ENCODE results near the gene ASMTL.

The ASMTL gene

DNA sequence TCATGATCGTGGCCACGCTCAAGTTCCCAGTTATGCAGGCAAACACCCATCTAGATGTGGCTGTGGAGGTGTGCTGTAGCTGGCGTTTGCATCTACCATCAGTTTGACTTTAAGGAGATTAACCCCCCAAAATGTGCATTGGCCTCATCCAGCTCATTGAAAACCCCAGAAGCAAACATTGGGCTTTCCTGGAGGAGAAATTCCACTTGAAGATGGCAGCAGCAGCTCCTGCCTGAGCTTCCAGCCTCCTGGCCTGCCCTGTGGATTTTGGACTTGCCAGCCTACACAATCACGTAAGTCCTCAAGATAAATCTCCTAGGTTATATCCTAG lies 30.6 kb downstream of the ASMTL start:
- DNase-seq (ENCODE audit: extremely low spot score), result no peak
- ChIA-PET CTCF (no interaction called here), POLR2A (no interaction called here)
- TF ChIP-seq FOXM1 (IDR thresholded peaks at IDR 0.05; ENCODE audit: borderline replicate concordance) (no peak), ARNT (IDR thresholded peaks at IDR 0.05) (no peak), NFRKB (IDR thresholded peaks at IDR 0.05) (no peak), FOXA1 (IDR thresholded peaks at IDR 0.05) (no peak), HDGF (IDR thresholded peaks at IDR 0.05; ENCODE audit: borderline replicate concordance) (no peak), CTBP1 (IDR thresholded peaks at IDR 0.05; ENCODE audit: borderline replicate concordance) (no peak), L3MBTL2 (conservative IDR thresholded peaks at IDR 0.05) (no peak), ELF4 (IDR thresholded peaks at IDR 0.05) (no peak), LEF1 (IDR thresholded peaks at IDR 0.05; ENCODE audit: borderline replicate concordance) (no peak)
- TF ChIP-seq, protein P1, sequence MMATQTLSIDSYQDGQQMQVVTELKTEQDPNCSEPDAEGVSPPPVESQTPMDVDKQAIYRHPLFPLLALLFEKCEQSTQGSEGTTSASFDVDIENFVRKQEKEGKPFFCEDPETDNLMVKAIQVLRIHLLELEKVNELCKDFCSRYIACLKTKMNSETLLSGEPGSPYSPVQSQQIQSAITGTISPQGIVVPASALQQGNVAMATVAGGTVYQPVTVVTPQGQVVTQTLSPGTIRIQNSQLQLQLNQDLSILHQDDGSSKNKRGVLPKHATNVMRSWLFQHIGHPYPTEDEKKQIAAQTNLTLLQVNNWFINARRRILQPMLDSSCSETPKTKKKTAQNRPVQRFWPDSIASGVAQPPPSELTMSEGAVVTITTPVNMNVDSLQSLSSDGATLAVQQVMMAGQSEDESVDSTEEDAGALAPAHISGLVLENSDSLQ (IDR thresholded peaks at IDR 0.05), result no peak

DNA sequence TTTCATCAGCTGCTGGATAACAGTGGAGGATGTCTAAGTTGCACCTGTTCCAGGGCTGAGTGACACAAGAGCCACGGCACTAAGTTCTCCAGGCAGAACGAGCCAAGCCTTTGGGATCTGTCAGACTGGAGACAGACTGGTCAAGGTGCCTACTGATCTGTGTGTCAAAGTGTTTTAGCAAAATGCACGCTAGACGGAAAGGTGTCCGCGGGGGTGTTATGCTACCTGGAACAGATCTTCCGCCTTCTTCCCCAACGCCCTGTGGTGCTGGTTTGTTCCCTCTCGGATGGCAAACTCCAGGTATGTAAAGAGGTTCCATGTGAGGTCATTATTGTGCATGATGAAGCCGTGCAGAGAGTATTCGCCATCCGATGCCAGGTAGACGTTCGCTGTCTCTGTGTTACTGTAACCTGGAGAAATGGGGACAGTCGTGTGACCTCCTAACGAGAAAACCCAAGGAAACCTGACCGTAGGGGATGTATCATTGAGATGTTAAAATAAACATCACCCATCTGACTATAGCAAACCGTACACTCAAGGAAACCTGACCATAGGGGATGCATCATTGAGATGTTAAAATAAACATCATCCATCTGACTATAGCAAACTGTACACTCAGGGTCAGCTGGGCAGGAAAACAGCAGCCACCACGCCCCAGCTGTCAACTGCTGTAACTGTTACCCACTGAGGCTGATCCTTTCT lies 31.1 kb downstream of the ASMTL start:
- TF ChIP-seq, protein P1 (IDR thresholded peaks at IDR 0.05), result no peak
- TF ChIP-seq LEF1 (IDR thresholded peaks at IDR 0.05; ENCODE audit: borderline replicate concordance), result no peak
- TF ChIP-seq HDGF (IDR thresholded peaks at IDR 0.05; ENCODE audit: borderline replicate concordance), result no peak
- no peak for TF ChIP-seq CTBP1 (IDR thresholded peaks at IDR 0.05; ENCODE audit: borderline replicate concordance)
- no peak for TF ChIP-seq SP1 (IDR thresholded peaks at IDR 0.05)
- no peak for TF ChIP-seq FOXA1 (IDR thresholded peaks at IDR 0.05)
- no peak for TF ChIP-seq ARNT (IDR thresholded peaks at IDR 0.05)
- no peak for TF ChIP-seq TARDBP (IDR thresholded peaks at IDR 0.05)
- TF ChIP-seq SUZ12 (IDR thresholded peaks at IDR 0.05), result no peak
- TF ChIP-seq FOXM1 (IDR thresholded peaks at IDR 0.05; ENCODE audit: borderline replicate concordance), result no peak
- no peak for DNase-seq (ENCODE audit: extremely low spot score)
- POLR2A ChIA-PET, result no interaction called here
- CTCF ChIA-PET, result no interaction called here

DNA sequence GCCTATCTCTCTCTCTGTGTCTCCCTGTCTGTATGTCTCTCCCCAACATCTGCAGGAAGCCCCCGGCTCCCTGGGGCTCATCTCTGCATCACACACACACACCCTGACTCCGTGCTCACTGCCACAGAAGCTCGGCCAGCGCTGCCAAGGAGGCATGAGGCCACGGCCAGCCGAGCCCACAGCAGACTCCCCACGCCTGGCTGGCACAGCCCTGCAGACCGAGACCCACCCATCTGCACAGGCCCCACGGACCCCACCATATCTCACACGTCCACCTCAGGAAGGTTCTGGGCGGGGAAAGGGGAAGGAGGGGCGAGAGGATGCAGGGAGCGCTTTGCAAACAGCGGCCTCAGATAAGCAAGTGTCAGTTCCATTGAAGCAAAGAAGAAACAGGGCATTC lies 32.3 kb downstream of the ASMTL start:
- ChIA-PET POLR2A (no interaction called here), CTCF (no interaction called here)
- no peak for TF ChIP-seq ELF4 (IDR thresholded peaks at IDR 0.05)
- no peak for TF ChIP-seq FOXM1 (IDR thresholded peaks at IDR 0.05; ENCODE audit: borderline replicate concordance)
- no peak for TF ChIP-seq TARDBP (IDR thresholded peaks at IDR 0.05)
- TF ChIP-seq SP1 (IDR thresholded peaks at IDR 0.05), result no peak
- TF ChIP-seq SUZ12 (IDR thresholded peaks at IDR 0.05), result no peak
- TF ChIP-seq NFRKB (IDR thresholded peaks at IDR 0.05), result no peak
- TF ChIP-seq, protein P1 (IDR thresholded peaks at IDR 0.05), result no peak
- DNase-seq (ENCODE audit: extremely low spot score), result no peak

DNA sequence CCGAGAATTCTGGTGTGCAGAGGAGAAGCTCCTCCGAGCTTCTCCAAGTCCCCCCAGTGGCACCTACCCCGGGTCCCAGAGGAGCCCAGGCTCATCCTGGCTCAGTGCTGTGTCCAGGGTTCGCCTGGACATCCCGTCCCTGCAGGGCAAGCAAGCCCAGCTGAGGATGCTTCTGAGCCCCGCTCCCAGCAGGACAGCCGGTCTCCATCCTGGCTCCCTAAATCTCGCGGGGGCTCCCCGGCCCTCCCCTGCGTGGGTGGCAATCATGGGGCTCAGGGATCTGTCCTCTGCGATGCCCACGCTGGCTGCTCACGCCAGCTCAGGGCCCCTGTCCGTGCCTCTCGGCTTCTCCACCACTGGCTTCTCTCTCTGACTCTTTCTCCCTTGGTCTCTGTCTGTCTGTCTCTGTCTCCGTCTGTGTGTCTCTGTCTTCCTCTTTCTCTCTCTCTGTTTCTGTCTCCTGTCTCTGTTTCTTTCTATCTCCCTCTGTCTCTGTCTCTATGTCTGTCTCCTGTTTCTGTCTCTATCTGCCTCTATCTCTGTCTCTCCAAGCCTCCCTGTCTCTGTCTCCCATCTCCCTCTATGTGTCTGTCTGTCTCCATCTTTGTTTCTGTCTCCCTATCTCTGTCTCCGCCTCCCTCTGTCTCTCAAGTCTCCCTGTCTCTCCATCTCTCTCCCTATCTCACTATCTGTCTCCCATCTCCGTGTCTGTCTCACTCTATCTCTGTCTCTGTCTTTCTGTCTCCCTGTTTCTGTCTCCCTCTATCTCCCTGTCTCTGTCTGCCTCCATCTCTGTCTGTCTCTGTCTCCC lies 33.0 kb downstream of the ASMTL start:
- ChIA-PET POLR2A (no interaction called here), CTCF (no interaction called here)
- DNase-seq (ENCODE audit: extremely low spot score), result no peak
- TF ChIP-seq ARNT (IDR thresholded peaks at IDR 0.05), result no peak
- no peak for TF ChIP-seq FOXK2 (IDR thresholded peaks at IDR 0.05)

DNA sequence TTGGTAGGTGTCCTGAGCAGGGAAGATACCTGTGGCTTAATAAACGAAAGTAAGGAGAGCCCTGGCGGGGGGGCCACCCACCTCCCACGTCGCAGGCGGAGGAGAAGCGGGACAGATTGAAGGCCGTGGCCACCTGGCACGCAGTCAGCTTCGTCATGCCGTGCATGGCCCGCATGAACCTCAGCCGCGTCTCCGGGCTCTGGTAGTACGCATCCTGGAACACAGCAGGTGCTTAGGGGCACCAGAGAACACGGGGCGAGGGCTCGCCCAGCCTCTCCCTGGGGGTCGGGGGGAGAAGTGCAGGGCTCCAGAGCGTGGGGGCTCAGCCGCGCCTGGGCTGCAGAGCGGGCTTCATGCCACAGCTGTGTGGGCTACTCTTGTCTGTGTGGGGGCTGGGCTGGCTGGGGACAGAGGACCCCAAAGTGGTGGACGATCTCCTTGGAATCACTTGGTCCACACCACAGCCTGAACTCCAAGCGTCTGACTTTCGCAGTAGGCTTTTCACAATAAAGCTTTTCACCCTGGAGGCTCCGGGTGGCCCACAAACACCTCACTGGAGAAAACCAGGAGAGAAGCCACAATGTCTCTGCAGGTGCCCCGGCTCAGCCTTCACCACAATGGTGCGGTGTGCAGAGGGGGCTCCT lies 33.7 kb downstream of the ASMTL start:
- POLR2A ChIA-PET, result no interaction called here
- CTCF ChIA-PET, result no interaction called here
- TF ChIP-seq NFRKB (IDR thresholded peaks at IDR 0.05) (no peak), SUZ12 (IDR thresholded peaks at IDR 0.05) (no peak), FOXK2 (IDR thresholded peaks at IDR 0.05) (no peak), FOXM1 (IDR thresholded peaks at IDR 0.05; ENCODE audit: borderline replicate concordance) (no peak), L3MBTL2 (conservative IDR thresholded peaks at IDR 0.05) (no peak), TARDBP (IDR thresholded peaks at IDR 0.05) (no peak), BHLHE40 (IDR thresholded peaks at IDR 0.05; ENCODE audit: borderline replicate concordance) (no peak), CTBP1 (IDR thresholded peaks at IDR 0.05; ENCODE audit: borderline replicate concordance) (no peak), FOXA1 (IDR thresholded peaks at IDR 0.05) (no peak), LEF1 (IDR thresholded peaks at IDR 0.05; ENCODE audit: borderline replicate concordance) (no peak), ARNT (IDR thresholded peaks at IDR 0.05) (no peak), ELF4 (IDR thresholded peaks at IDR 0.05) (no peak), HDGF (IDR thresholded peaks at IDR 0.05; ENCODE audit: borderline replicate concordance) (no peak), SP1 (IDR thresholded peaks at IDR 0.05) (no peak)
- TF ChIP-seq, protein P1 (IDR thresholded peaks at IDR 0.05), result no peak
- DNase-seq (ENCODE audit: extremely low spot score), result no peak
